Fibroblast of lung (primary cell): Measurements from ENCODE around the gene MAJIN. TPM values are rescaled to one million over a fixed set of nuclear protein-coding genes. Genes with fewer than 3 reads are reported as not detected.
"Not testable (repeated sequence)": the region's sequence is repeated elsewhere in the genome, so short reads cannot be mapped to it uniquely, and the experiment has no call there.

Experiments used
- DNase-seq, 2 donors: peaks; one replicate each; pipeline versions ENCODE4 v3.0.0 to v3.0.0-alpha.2; 2010; ENCODE audit warnings: low read depth in 2 of 2
- H2AFZ ChIP-seq: 2 replicates; pipeline ENCODE4 v1.5.1; 2012; ENCODE audit warnings: low read length, control low read depth, inconsistent platforms
- H3K27ac ChIP-seq: 2 replicates; pipeline ENCODE4 v1.5.1; 2011; ENCODE audit warnings: low read length, control low read depth; ENCODE audit not compliant: insufficient read depth
- H3K27me3 ChIP-seq: 2 replicates; pipeline ENCODE4 v1.5.1; 2011; ENCODE audit warnings: mild to moderate bottlenecking, low read length; ENCODE audit not compliant: control insufficient read depth, insufficient read depth
- H3K36me3 ChIP-seq: 2 replicates; pipeline ENCODE4 v1.5.1; 2011; ENCODE audit warnings: low read length; ENCODE audit not compliant: control insufficient read depth, insufficient read depth
- H3K4me1 ChIP-seq: 2 replicates; pipeline ENCODE4 v1.5.1; 2011; ENCODE audit warnings: low read length; ENCODE audit not compliant: control insufficient read depth, insufficient read depth; ENCODE audit errors: extremely low read depth
- H3K4me2 ChIP-seq: 2 replicates; pipeline ENCODE4 v1.5.1; 2011; ENCODE audit warnings: low read length, control low read depth; ENCODE audit not compliant: insufficient read depth; ENCODE audit errors: extremely low read depth
- H3K4me3 ChIP-seq, 4 experiments: fragments of 200-600 bp in 1 of 4; sonication (generic) in 1 of 4; replicated peaks in 1 of 4; 2 replicates each; pipeline ENCODE4 v1.5.1; 2011 to 2016; ENCODE audit warnings: low read length in 4 of 4, low read depth in 3 of 4, mild to moderate bottlenecking in 3 of 4, control low read depth in 2 of 4, inconsistent platforms in 1 of 4, mixed read lengths in 1 of 4; ENCODE audit not compliant: insufficient read depth in 1 of 4; ENCODE audit errors: control extremely low read depth in 1 of 4
- H3K79me2 ChIP-seq: 2 replicates; pipeline ENCODE4 v1.5.1; 2012; ENCODE audit warnings: mild to moderate bottlenecking, low read length, inconsistent platforms; ENCODE audit not compliant: control insufficient read depth, insufficient read depth
- H3K9ac ChIP-seq: 2 replicates; pipeline ENCODE4 v1.5.1; 2011; ENCODE audit warnings: mild to moderate bottlenecking, low read length, control low read depth; ENCODE audit not compliant: insufficient read depth
- H3K9me3 ChIP-seq: 2 replicates; pipeline ENCODE4 v1.5.1; 2012; ENCODE audit warnings: low read depth, low read length; ENCODE audit not compliant: control insufficient read depth, insufficient read depth
- H4K20me1 ChIP-seq: 2 replicates; pipeline ENCODE4 v1.5.1; 2011; ENCODE audit warnings: low read length; ENCODE audit not compliant: control insufficient read depth, insufficient read depth; ENCODE audit errors: extremely low read depth
- EZH2 ChIP-seq: IDR thresholded peaks from 2 replicates; pipeline ENCODE4 v1.5.1; 2012; ENCODE audit warnings: low read length, control low read depth, mild to moderate bottlenecking; ENCODE audit errors: missing control alignments
- polyA plus RNA-seq, 2 donors: library from polyadenylated mRNA; depleted of rRNA in 1 of 2; stranded (reverse) in 1 of 2; unstranded in 1 of 2; fragments of >200 nt; gene quantifications; 2 replicates each; pipeline ENCODE4 v1.2.1, GENCODE V29; 2011 to 2012; ENCODE audit warnings: missing spikeins in 1 of 2
- total RNA-seq: library from RNA; depleted of rRNA; stranded (reverse); fragments of >200 nt; gene quantifications from 2 replicates; pipeline ENCODE4 v1.2.1, GENCODE V29; 2014
- TF ChIP-seq, protein P1 (sequence below), 2 donors: IDR thresholded peaks in 1 of 2; conservative IDR thresholded peaks in 1 of 2; 1 replicate in 1 of 2; 2 replicates in 1 of 2; pipeline ENCODE4 v1.5.1; 2011 to 2012; ENCODE audit warnings: low read length in 2 of 2, control low read depth in 1 of 2, inconsistent platforms in 1 of 2, low read depth in 1 of 2, mild to moderate bottlenecking in 1 of 2

Gene MAJIN
- total and polyA plus RNA-seq, 2 donors (not counting 1 experiment from before 2014, with no cell fraction given), result not detected

- H3K27me3 ChIP-seq, result no peaks in the 10 kb centered on the region
- H3K79me2 ChIP-seq, result no peaks in the 10 kb centered on the region
- no peak overlapping the region for H2AFZ ChIP-seq
- no peak for TF ChIP-seq EZH2
- TF ChIP-seq, protein P1, sequence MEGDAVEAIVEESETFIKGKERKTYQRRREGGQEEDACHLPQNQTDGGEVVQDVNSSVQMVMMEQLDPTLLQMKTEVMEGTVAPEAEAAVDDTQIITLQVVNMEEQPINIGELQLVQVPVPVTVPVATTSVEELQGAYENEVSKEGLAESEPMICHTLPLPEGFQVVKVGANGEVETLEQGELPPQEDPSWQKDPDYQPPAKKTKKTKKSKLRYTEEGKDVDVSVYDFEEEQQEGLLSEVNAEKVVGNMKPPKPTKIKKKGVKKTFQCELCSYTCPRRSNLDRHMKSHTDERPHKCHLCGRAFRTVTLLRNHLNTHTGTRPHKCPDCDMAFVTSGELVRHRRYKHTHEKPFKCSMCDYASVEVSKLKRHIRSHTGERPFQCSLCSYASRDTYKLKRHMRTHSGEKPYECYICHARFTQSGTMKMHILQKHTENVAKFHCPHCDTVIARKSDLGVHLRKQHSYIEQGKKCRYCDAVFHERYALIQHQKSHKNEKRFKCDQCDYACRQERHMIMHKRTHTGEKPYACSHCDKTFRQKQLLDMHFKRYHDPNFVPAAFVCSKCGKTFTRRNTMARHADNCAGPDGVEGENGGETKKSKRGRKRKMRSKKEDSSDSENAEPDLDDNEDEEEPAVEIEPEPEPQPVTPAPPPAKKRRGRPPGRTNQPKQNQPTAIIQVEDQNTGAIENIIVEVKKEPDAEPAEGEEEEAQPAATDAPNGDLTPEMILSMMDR (conservative IDR thresholded peaks at IDR 0.05 in 1 of 2, IDR thresholded peaks at IDR 0.05 in 1 of 2; ENCODE audit: low read depth in 1 of 2, low read length in 2 of 2), result no peak
- H3K9ac ChIP-seq, result no peak overlapping the region
- no peak overlapping the region for H3K27ac ChIP-seq
- H4K20me1 ChIP-seq, result no peaks in the 10 kb centered on the region
- no peak overlapping the region for H3K4me3 ChIP-seq
- no peaks in the 10 kb centered on the region for H3K36me3 ChIP-seq
- H3K9me3 ChIP-seq, result no peaks in the 10 kb centered on the region
- H3K4me2 ChIP-seq, result no peak overlapping the region
- DNase-seq, result no peak
- peaks cover 17% of the 10 kb centered on the region for H3K4me1 ChIP-seq
Measured at GRCh38 chr11:65008873-65009272, 37.0 kb upstream of the MAJIN start.

DNA sequence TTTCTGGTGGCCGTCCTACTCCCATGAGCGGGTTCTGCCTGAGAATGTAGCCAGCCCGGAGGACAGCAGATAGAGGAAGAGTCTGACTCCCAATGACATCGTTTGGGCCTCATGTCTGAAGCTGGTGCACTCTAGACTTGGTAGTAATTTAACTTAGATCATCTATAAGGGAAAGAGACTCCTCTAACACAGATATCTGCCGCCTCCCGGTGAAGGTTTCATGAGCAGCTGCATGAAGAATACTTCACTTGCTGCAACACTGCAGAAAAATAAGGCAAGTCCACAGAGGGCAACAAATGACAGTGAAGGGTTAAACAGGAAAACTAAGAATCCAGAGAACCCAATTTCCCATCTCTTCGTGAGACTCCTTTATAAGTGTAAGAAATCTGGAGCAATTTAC lies 36.1 kb upstream of the MAJIN start:
- Histone ChIP-seq H2AFZ (no peak overlapping the region), H3K36me3 (no peaks in the 10 kb centered on the region), H3K4me2 (no peak overlapping the region), H3K27me3 (no peaks in the 10 kb centered on the region), H3K79me2 (no peaks in the 10 kb centered on the region), H3K4me3 (no peak overlapping the region), H4K20me1 (no peaks in the 10 kb centered on the region), H3K9ac (no peak overlapping the region), H3K9me3 (no peaks in the 10 kb centered on the region), H3K4me1 (peaks cover 13% of the 10 kb centered on the region), H3K27ac (peak overlapping the region; percentile 86)
- TF ChIP-seq EZH2, result no peak
- TF ChIP-seq, protein P1 (conservative IDR thresholded peaks at IDR 0.05 in 1 of 2, IDR thresholded peaks at IDR 0.05 in 1 of 2; ENCODE audit: low read depth in 1 of 2, low read length in 2 of 2), result no peak
- no peak for DNase-seq

GRCh38 chr11:65003968-65004367 lies 32.1 kb upstream of the MAJIN start:
- H3K9ac ChIP-seq, H3K36me3 ChIP-seq, H3K79me2 ChIP-seq, H4K20me1 ChIP-seq, H2AFZ ChIP-seq, H3K27ac ChIP-seq, DNase-seq, H3K27me3 ChIP-seq, H3K9me3 ChIP-seq, H3K4me2 ChIP-seq, H3K4me3 ChIP-seq: not testable (repeated sequence)
- H3K4me1 ChIP-seq, result peaks cover 13% of the 10 kb centered on the region
